Measurements from ENCODE around the gene DAO. TPM values are rescaled to one million over a fixed set of nuclear protein-coding genes. Genes with fewer than 3 reads are reported as not detected.

The DAO gene
- total and polyA plus RNA-seq, 2 donors (not counting 1 experiment from before 2014, with no cell fraction given): not detected

GRCh38 chr12:108859923-108860291, 20.0 kb upstream of the DAO start:
- Histone ChIP-seq H3K9me3 (ENCODE audit: control insufficient read depth, insufficient read depth, low read depth, low read length) (no peaks in the 10 kb centered on the region), H3K27ac (ENCODE audit: insufficient read depth, low read length) (no peak overlapping the region), H2AFZ (ENCODE audit: low read length) (no peak overlapping the region), H3K4me2 (ENCODE audit: extremely low read depth, insufficient read depth, low read length) (no peak overlapping the region), H3K4me1 (ENCODE audit: control insufficient read depth, extremely low read depth, insufficient read depth, low read length) (peaks cover 7% of the 10 kb centered on the region), H3K27me3 (ENCODE audit: control insufficient read depth, insufficient read depth, low read length) (no peaks in the 10 kb centered on the region), H3K79me2 (ENCODE audit: control insufficient read depth, insufficient read depth, low read length) (peaks cover 22% of the 10 kb centered on the region), H4K20me1 (ENCODE audit: control insufficient read depth, extremely low read depth, insufficient read depth, low read length) (no peaks in the 10 kb centered on the region), H3K9ac (ENCODE audit: insufficient read depth, low read length) (no peak overlapping the region), H3K4me3 (replicated peaks in 1 of 4; ENCODE audit: control extremely low read depth in 1 of 4, insufficient read depth in 1 of 4, low read depth in 3 of 4, low read length in 4 of 4) (no peak overlapping the region), H3K36me3 (ENCODE audit: control insufficient read depth, insufficient read depth, low read length) (no peaks in the 10 kb centered on the region)
- TF ChIP-seq CTCF (conservative IDR thresholded peaks at IDR 0.05 in 1 of 2, IDR thresholded peaks at IDR 0.05 in 1 of 2; ENCODE audit: low read depth in 1 of 2, low read length in 2 of 2) (no peak), EZH2 (IDR thresholded peaks at IDR 0.05; ENCODE audit: low read length, missing control alignments) (no peak)
- no peak for DNase-seq (ENCODE audit: low read depth in 2 of 2)

- no peak overlapping the region for H3K27ac ChIP-seq (ENCODE audit: insufficient read depth, low read length)
- peaks cover 7% of the 10 kb centered on the region for H3K4me1 ChIP-seq (ENCODE audit: control insufficient read depth, extremely low read depth, insufficient read depth, low read length)
- no peak overlapping the region for H3K9ac ChIP-seq (ENCODE audit: insufficient read depth, low read length)
- no peak overlapping the region for H3K4me2 ChIP-seq (ENCODE audit: extremely low read depth, insufficient read depth, low read length)
- TF ChIP-seq CTCF (conservative IDR thresholded peaks at IDR 0.05 in 1 of 2, IDR thresholded peaks at IDR 0.05 in 1 of 2; ENCODE audit: low read depth in 1 of 2, low read length in 2 of 2) (no peak), EZH2 (IDR thresholded peaks at IDR 0.05; ENCODE audit: low read length, missing control alignments) (no peak)
- H3K4me3 ChIP-seq (replicated peaks in 1 of 4; ENCODE audit: control extremely low read depth in 1 of 4, insufficient read depth in 1 of 4, low read depth in 3 of 4, low read length in 4 of 4): no peak overlapping the region
- H4K20me1 ChIP-seq (ENCODE audit: control insufficient read depth, extremely low read depth, insufficient read depth, low read length): no peaks in the 10 kb centered on the region
- H3K36me3 ChIP-seq (ENCODE audit: control insufficient read depth, insufficient read depth, low read length): no peaks in the 10 kb centered on the region
- H3K27me3 ChIP-seq (ENCODE audit: control insufficient read depth, insufficient read depth, low read length): no peaks in the 10 kb centered on the region
- no peaks in the 10 kb centered on the region for H3K9me3 ChIP-seq (ENCODE audit: control insufficient read depth, insufficient read depth, low read depth, low read length)
- no peak overlapping the region for H2AFZ ChIP-seq (ENCODE audit: low read length)
- no peak for DNase-seq (ENCODE audit: low read depth in 2 of 2)
- H3K79me2 ChIP-seq (ENCODE audit: control insufficient read depth, insufficient read depth, low read length): peaks cover 17% of the 10 kb centered on the region
Observed at GRCh38 chr12:108860443-108860842, 19.4 kb upstream of the DAO start.

- no peak overlapping the region for H3K27ac ChIP-seq (ENCODE audit: insufficient read depth, low read length)
- TF ChIP-seq EZH2 (IDR thresholded peaks at IDR 0.05; ENCODE audit: low read length, missing control alignments) (no peak), CTCF (conservative IDR thresholded peaks at IDR 0.05 in 1 of 2, IDR thresholded peaks at IDR 0.05 in 1 of 2; ENCODE audit: low read depth in 1 of 2, low read length in 2 of 2) (no peak)
- DNase-seq (ENCODE audit: low read depth in 2 of 2): no peak
Observed at GRCh38 chr12:108861878-108862587, 17.9 kb upstream of the DAO start.

More at GRCh38 chr12:108861878-108862587, 17.9 kb upstream of the DAO start:
- Histone ChIP-seq H3K4me3 (replicated peaks in 1 of 4; ENCODE audit: control extremely low read depth in 1 of 4, insufficient read depth in 1 of 4, low read depth in 3 of 4, low read length in 4 of 4) (no peak overlapping the region), H3K9ac (ENCODE audit: insufficient read depth, low read length) (no peak overlapping the region), H3K9me3 (ENCODE audit: control insufficient read depth, insufficient read depth, low read depth, low read length) (no peaks in the 10 kb centered on the region), H3K79me2 (ENCODE audit: control insufficient read depth, insufficient read depth, low read length) (peaks cover 1% of the 10 kb centered on the region), H3K4me2 (ENCODE audit: extremely low read depth, insufficient read depth, low read length) (no peak overlapping the region), H3K36me3 (ENCODE audit: control insufficient read depth, insufficient read depth, low read length) (no peaks in the 10 kb centered on the region), H3K4me1 (ENCODE audit: control insufficient read depth, extremely low read depth, insufficient read depth, low read length) (peaks cover 7% of the 10 kb centered on the region), H2AFZ (ENCODE audit: low read length) (no peak overlapping the region), H4K20me1 (ENCODE audit: control insufficient read depth, extremely low read depth, insufficient read depth, low read length) (no peaks in the 10 kb centered on the region), H3K27me3 (ENCODE audit: control insufficient read depth, insufficient read depth, low read length) (no peaks in the 10 kb centered on the region)
